Retinal pigment epithelial cell (primary cell): Measurements from ENCODE around the gene FBXW9.

Experiments
- DNase-seq: peaks from one replicate; pipeline ENCODE4 v3.0.0-alpha.2; 2010; ENCODE audit warnings: low read depth
- H3K4me3 ChIP-seq: 2 replicates; pipeline ENCODE4 v1.5.1; 2011; ENCODE audit warnings: mild to moderate bottlenecking, low read length, control low read depth, moderate library complexity
- TF ChIP-seq, protein P1 (sequence below): conservative IDR thresholded peaks from 2 replicates; pipeline ENCODE4 v1.5.1; 2011; ENCODE audit warnings: low read depth, low read length, control low read depth, inconsistent platforms

FBXW9 gene

DNA sequence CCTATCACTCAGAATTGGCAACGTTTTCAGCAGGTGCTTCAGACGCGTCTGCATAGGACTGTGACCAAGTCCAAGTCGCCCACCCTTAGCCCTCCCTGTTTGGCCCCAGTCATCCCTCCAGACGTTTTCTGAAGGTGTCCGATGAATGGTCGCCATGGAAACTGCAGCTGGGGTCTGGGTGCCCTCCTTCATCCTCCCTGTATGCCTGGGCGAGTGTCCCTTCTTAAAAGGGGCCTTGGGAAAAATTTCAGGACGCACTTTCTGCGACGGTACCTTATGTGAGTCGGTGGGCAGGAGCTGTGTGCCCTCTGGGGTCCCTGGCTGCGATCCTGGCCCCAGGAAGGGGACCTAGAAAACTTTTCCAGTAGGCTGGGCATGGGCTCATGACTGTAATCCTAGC, 55.0 kb downstream of the FBXW9 start:
- TF ChIP-seq, protein P1, sequence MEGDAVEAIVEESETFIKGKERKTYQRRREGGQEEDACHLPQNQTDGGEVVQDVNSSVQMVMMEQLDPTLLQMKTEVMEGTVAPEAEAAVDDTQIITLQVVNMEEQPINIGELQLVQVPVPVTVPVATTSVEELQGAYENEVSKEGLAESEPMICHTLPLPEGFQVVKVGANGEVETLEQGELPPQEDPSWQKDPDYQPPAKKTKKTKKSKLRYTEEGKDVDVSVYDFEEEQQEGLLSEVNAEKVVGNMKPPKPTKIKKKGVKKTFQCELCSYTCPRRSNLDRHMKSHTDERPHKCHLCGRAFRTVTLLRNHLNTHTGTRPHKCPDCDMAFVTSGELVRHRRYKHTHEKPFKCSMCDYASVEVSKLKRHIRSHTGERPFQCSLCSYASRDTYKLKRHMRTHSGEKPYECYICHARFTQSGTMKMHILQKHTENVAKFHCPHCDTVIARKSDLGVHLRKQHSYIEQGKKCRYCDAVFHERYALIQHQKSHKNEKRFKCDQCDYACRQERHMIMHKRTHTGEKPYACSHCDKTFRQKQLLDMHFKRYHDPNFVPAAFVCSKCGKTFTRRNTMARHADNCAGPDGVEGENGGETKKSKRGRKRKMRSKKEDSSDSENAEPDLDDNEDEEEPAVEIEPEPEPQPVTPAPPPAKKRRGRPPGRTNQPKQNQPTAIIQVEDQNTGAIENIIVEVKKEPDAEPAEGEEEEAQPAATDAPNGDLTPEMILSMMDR, result no peak
- DNase-seq, result no peak

DNA sequence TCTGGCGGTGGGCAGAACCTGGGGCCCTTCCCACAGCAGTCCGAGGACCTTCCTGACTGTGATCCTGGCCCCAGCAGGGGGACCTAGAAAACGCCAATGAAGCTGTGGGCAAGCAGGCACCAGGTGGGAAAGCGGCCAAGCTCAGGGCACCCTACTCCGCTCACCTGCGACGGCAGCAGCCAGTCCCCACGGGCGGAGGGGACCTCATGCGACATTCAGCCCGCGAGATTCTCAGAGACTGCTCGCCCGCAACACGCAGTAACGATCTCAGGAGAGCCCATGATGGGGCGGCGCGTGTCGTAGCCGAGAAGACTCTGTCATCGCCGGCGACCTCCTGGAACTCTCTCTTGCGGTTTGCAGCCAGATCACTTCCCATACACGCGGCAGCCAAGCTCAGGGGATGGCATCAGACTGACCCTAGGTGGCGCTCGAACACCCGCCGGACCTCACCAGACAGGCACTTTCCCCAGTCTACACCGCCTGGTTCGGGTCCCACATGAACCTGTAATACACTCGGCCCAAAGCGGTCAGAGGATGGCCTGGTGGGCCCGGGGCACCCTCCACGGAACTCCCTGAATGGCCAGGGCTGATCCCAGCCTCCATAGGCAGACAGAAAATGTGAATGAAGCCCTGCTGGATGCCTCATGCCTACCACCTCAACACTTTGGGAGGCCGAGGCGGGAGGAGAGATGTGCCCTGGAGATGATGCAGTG, 56.4 kb downstream of the FBXW9 start:
- DNase-seq, result peak; percentile 26
- TF ChIP-seq, protein P1, result peak; percentile 76
- no peak overlapping the region for H3K4me3 ChIP-seq

More for the DNA sequence above, 55.0 kb downstream of the FBXW9 start:
- no peak overlapping the region for H3K4me3 ChIP-seq
